H9 (cell line): ENCODE results near the gene DOLPP1. TPM values are rescaled to one million over a fixed set of nuclear protein-coding genes. Genes with fewer than 3 reads are reported as not detected.

Experiments
- DNase-seq: peaks from one replicate; pipeline ENCODE4 v3.0.0-alpha.2; 2017
- H2AFZ ChIP-seq: one replicate; pipeline ENCODE4 v1.6.1; 2013; ENCODE audit warnings: mild to moderate bottlenecking, low read length, control low read depth, moderate library complexity
- H2AK5ac ChIP-seq: 2 replicates; pipeline ENCODE4 v1.6.1; 2013; ENCODE audit warnings: low read length, control low read depth, mixed read lengths; ENCODE audit not compliant: insufficient read length
- H2BK120ac ChIP-seq: one replicate; pipeline ENCODE4 v1.6.1; 2013; ENCODE audit warnings: low read depth, mild to moderate bottlenecking, low read length, control low read depth, inconsistent platforms; ENCODE audit not compliant: poor library complexity, severe bottlenecking
- H2BK12ac ChIP-seq: 2 replicates; pipeline ENCODE4 v1.6.1; 2013; ENCODE audit warnings: low read length, control low read depth, mixed read lengths, low read depth; ENCODE audit not compliant: insufficient read length
- H2BK15ac ChIP-seq: 2 replicates; pipeline ENCODE4 v1.6.1; 2013; ENCODE audit warnings: low read depth, low read length, control low read depth
- H2BK20ac ChIP-seq: one replicate; pipeline ENCODE4 v1.6.1; 2013; ENCODE audit warnings: low read depth, mild to moderate bottlenecking, low read length, control low read depth, inconsistent platforms; ENCODE audit not compliant: poor library complexity, severe bottlenecking
- H2BK5ac ChIP-seq: 2 replicates; pipeline ENCODE4 v1.6.1; 2013; ENCODE audit warnings: low read length, control low read depth, mixed read lengths; ENCODE audit not compliant: insufficient read length
- H3K14ac ChIP-seq: 2 replicates; pipeline ENCODE4 v1.6.1; 2013; ENCODE audit warnings: low read length, control low read depth; ENCODE audit not compliant: insufficient read depth
- H3K18ac ChIP-seq: 2 replicates; pipeline ENCODE4 v1.6.1; 2013; ENCODE audit warnings: low read depth, mild to moderate bottlenecking, mixed read lengths, low read length, control low read depth; ENCODE audit not compliant: insufficient read length
- H3K23ac ChIP-seq: 2 replicates; pipeline ENCODE4 v1.6.1; 2013; ENCODE audit warnings: low read length, control low read depth, mixed read lengths, low read depth; ENCODE audit not compliant: insufficient read length
- H3K23me2 ChIP-seq: 2 replicates; pipeline ENCODE4 v1.6.1; 2013; ENCODE audit warnings: low read depth, mild to moderate bottlenecking, mixed read lengths, low read length, control low read depth; ENCODE audit not compliant: insufficient read length, poor library complexity, severe bottlenecking
- H3K27ac ChIP-seq: 2 replicates; pipeline ENCODE4 v1.5.1; 2013; ENCODE audit warnings: low read length, control low read depth, mixed read lengths, low read depth; ENCODE audit not compliant: insufficient read length
- H3K27me3 ChIP-seq: 2 replicates; pipeline ENCODE4 v1.6.1; 2013; ENCODE audit warnings: low read length, control low read depth, inconsistent platforms; ENCODE audit not compliant: insufficient read depth
- H3K4ac ChIP-seq: 2 replicates; pipeline ENCODE4 v1.6.1; 2013; ENCODE audit warnings: low read depth, mild to moderate bottlenecking, control low read depth, inconsistent platforms, low read length, moderate library complexity
- H3K4me1 ChIP-seq: 2 replicates; pipeline ENCODE4 v1.6.1; 2013; ENCODE audit warnings: low read length, control low read depth, inconsistent platforms; ENCODE audit not compliant: insufficient read depth
- H3K4me2 ChIP-seq: 2 replicates; pipeline ENCODE4 v1.6.1; 2013; ENCODE audit warnings: low read length, control low read depth, mixed read lengths; ENCODE audit not compliant: insufficient read length, insufficient read depth
- H3K56ac ChIP-seq: 2 replicates; pipeline ENCODE4 v1.6.1; 2013; ENCODE audit warnings: low read depth, mild to moderate bottlenecking, mixed read lengths, low read length, control low read depth; ENCODE audit not compliant: insufficient read length
- H3K79me1 ChIP-seq: 2 replicates; pipeline ENCODE4 v1.6.1; 2013; ENCODE audit warnings: low read depth, mild to moderate bottlenecking, moderate library complexity, low read length, control low read depth, inconsistent platforms; ENCODE audit not compliant: insufficient read depth, poor library complexity, severe bottlenecking
- H3K79me2 ChIP-seq: 2 replicates; pipeline ENCODE4 v1.6.1; 2013; ENCODE audit warnings: low read length, control low read depth, inconsistent platforms; ENCODE audit not compliant: insufficient read depth
- H3K9ac ChIP-seq: 2 replicates; pipeline ENCODE4 v1.6.1; 2013; ENCODE audit warnings: low read length, control low read depth, mixed read lengths; ENCODE audit not compliant: insufficient read length; ENCODE audit errors: extremely low read depth
- H3K9me3 ChIP-seq: one replicate; pipeline ENCODE4 v1.6.1; 2013; ENCODE audit warnings: low read depth, low read length, inconsistent platforms; ENCODE audit not compliant: control insufficient read depth
- H3T11ph ChIP-seq: one replicate; pipeline ENCODE4 v1.6.1; 2013; ENCODE audit warnings: mild to moderate bottlenecking, low read length, control low read depth, inconsistent platforms
- H4K20me1 ChIP-seq: one replicate; pipeline ENCODE4 v1.6.1; 2013; ENCODE audit not compliant: control insufficient read depth, insufficient read length, insufficient read depth
- H4K5ac ChIP-seq: 2 replicates; pipeline ENCODE4 v1.6.1; 2013; ENCODE audit warnings: low read depth, mild to moderate bottlenecking, mixed read lengths, low read length, control low read depth; ENCODE audit not compliant: insufficient read length
- H4K8ac ChIP-seq: replicated peaks from 2 replicates; pipeline ENCODE4 v1.6.1; 2013; ENCODE audit warnings: low read length, control low read depth, mixed read lengths, low read depth; ENCODE audit not compliant: insufficient read length
- H4K91ac ChIP-seq: 2 replicates; pipeline ENCODE4 v1.6.1; 2013; ENCODE audit warnings: low read depth, mild to moderate bottlenecking, moderate library complexity, mixed read lengths, low read length, control low read depth; ENCODE audit not compliant: insufficient read length
- H3K27ac Mint-ChIP-seq, 3 experiments: 2 replicates in 2 of 3; 3 replicates in 1 of 3; pipeline ENCODE4 v1.8.0; 2020 to 2021; ENCODE audit warnings: mixed read lengths in 3 of 3, mild to moderate bottlenecking in 1 of 3, moderate library complexity in 1 of 3
- H3K27me3 Mint-ChIP-seq: 2 replicates; pipeline ENCODE4 v1.8.0; 2021; ENCODE audit warnings: low read depth, mild to moderate bottlenecking, moderate library complexity, mixed read lengths
- H3K36me3 Mint-ChIP-seq, 3 experiments: 2 replicates in 2 of 3; 3 replicates in 1 of 3; pipeline ENCODE4 v1.8.0; 2020 to 2021; ENCODE audit warnings: low read depth in 3 of 3, mixed read lengths in 3 of 3; ENCODE audit not compliant: insufficient read depth in 1 of 3
- H3K4me1 Mint-ChIP-seq, 2 experiments: 2 replicates each; pipeline ENCODE4 v1.8.0; 2020; ENCODE audit warnings: mixed read lengths in 2 of 2
- H3K4me3 Mint-ChIP-seq, 2 experiments: 2 replicates in 1 of 2; 3 replicates in 1 of 2; pipeline ENCODE4 v1.8.0; 2020 to 2021; ENCODE audit warnings: mild to moderate bottlenecking in 2 of 2, mixed read lengths in 2 of 2, moderate library complexity in 1 of 2
- H3K9me3 Mint-ChIP-seq, 2 experiments: 2 replicates in 1 of 2; 3 replicates in 1 of 2; pipeline ENCODE4 v1.8.0; 2020; ENCODE audit warnings: mild to moderate bottlenecking in 2 of 2, mixed read lengths in 2 of 2, moderate library complexity in 1 of 2
- WGBS: extraction: QIAGEN DNeasy Blood & Tissue Kit; methylation state at CpG from one replicate; pipeline ENCODE4 v1.1.7; 2013; ENCODE audit warnings: missing lambda C conversion rate, low lambda C conversion rate, mixed read lengths; ENCODE audit not compliant: insufficient read length; ENCODE audit errors: extremely low coverage; 5-methylcytosine and 5-hydroxymethylcytosine counted together
- total RNA-seq: library from RNA; stranded (reverse); gene quantifications from 2 replicates; pipeline ENCODE4 v1.2.1, GENCODE V29; 2021
- TF ChIP-seq, protein P1 (sequence below): fragments of 200-600 bp; sonication (generic); conservative IDR thresholded peaks from 3 replicates; pipeline ENCODE4 v1.8.0; 2021; ENCODE audit warnings: antibody characterized with exemption, mild to moderate bottlenecking

Gene DOLPP1
- total RNA-seq, 1 experiment from 2014 or later: 42.6 TPM

DNA sequence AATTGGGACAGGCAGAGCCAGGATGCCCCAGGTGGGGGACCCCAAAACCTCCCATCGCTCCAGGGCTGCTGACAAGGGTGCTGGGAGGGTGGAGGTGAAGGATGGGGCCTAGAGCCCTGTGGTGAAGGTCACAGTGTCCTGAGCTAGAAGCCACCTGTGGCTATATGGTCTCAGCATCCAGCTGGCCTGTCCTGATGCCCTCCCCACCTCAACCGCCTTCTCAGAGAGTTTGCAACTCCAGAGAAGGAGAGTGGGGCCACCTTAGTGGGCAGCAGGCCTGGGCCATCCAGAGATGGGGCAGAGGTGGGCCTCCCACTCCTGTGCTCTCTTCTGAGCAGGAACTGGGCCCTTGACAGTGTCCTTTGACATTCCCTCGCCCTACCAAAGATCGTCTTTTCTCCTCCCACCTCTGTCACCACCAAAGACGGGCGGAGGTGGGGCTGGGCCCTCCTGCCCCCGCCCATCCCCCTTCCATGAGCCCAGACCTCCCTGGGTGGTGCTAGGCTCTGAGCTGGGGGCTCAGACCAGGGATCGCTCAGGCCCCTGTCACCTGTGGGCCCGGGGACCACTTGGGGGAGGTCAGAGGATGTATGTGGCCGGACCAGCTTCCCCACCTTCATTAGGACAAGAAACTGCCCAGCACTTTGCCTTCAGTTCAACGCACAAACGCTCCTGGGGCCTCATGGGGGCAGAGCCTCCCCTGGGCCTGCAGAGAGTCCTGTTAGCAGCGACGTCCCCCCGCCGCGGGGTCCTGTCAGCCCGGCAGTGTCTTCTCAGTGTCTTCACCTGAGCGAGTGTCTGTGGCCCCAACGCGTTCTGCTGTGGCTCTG is 10.0 kb upstream of the DOLPP1 start:
- no peak overlapping the region for H2BK20ac ChIP-seq
- H4K20me1 ChIP-seq: no peaks in the 10 kb centered on the region
- no peak overlapping the region for H3K23ac ChIP-seq
- no peak overlapping the region for H3K4me2 ChIP-seq
- peak overlapping the region; percentile 64 to 84 (median 79); a peak in 4 of 7 replicates for H3K27ac Mint-ChIP-seq
- no CpG with 5 or more reads among the region's 21 CpGs for WGBS
- H3K4me1 Mint-ChIP-seq: peaks cover 14 to 23% of the 10 kb centered on the region in 2 experiments
- no peak overlapping the region for H3T11ph ChIP-seq
- H3K79me1 ChIP-seq: no peaks in the 10 kb centered on the region
- no peak overlapping the region for H3K9ac ChIP-seq
- no peaks in the 10 kb centered on the region for H3K9me3 ChIP-seq
- H3K4me1 ChIP-seq: peaks cover 5% of the 10 kb centered on the region; the same call in 1 of the 2 replicates
- no peak overlapping the region for H2BK120ac ChIP-seq
- H3K56ac ChIP-seq: no peak overlapping the region
- H3K79me2 ChIP-seq: no peaks in the 10 kb centered on the region
- peak; percentile 47 for DNase-seq
- H3K36me3 Mint-ChIP-seq: peaks cover 11 to 22% (median 21%) of the 10 kb centered on the region in 3 experiments; a peak in 6 of 7 replicates
- no peaks in the 10 kb centered on the region for H3K23me2 ChIP-seq
- no peak overlapping the region for H3K4me3 Mint-ChIP-seq
- no peak overlapping the region for H2AK5ac ChIP-seq
- H2BK5ac ChIP-seq: no peak overlapping the region
- no peak overlapping the region for H2AFZ ChIP-seq
- no peak overlapping the region for H3K18ac ChIP-seq
- H4K91ac ChIP-seq: no peak overlapping the region
- no peak overlapping the region for H4K5ac ChIP-seq
- H3K14ac ChIP-seq: no peak overlapping the region
- H3K27ac ChIP-seq: no peak overlapping the region
- no peak overlapping the region for H2BK15ac ChIP-seq
- no peak overlapping the region for H4K8ac ChIP-seq
- no peak overlapping the region for H2BK12ac ChIP-seq
- no peaks in the 10 kb centered on the region for H3K27me3 Mint-ChIP-seq
- no peaks in the 10 kb centered on the region for H3K27me3 ChIP-seq
- TF ChIP-seq, protein P1, sequence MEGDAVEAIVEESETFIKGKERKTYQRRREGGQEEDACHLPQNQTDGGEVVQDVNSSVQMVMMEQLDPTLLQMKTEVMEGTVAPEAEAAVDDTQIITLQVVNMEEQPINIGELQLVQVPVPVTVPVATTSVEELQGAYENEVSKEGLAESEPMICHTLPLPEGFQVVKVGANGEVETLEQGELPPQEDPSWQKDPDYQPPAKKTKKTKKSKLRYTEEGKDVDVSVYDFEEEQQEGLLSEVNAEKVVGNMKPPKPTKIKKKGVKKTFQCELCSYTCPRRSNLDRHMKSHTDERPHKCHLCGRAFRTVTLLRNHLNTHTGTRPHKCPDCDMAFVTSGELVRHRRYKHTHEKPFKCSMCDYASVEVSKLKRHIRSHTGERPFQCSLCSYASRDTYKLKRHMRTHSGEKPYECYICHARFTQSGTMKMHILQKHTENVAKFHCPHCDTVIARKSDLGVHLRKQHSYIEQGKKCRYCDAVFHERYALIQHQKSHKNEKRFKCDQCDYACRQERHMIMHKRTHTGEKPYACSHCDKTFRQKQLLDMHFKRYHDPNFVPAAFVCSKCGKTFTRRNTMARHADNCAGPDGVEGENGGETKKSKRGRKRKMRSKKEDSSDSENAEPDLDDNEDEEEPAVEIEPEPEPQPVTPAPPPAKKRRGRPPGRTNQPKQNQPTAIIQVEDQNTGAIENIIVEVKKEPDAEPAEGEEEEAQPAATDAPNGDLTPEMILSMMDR: no peak
- H3K4ac ChIP-seq: no peak overlapping the region
- no peaks in the 10 kb centered on the region for H3K9me3 Mint-ChIP-seq
